Tibial artery (tissue), 4 donors: Measurements from ENCODE around the gene ZBED6.
A peak's percentile ranks its signal among the peaks of the same experiment; 100 is the strongest.

Experiments
- DNase-seq, 2 donors: peaks; one replicate each; pipeline ENCODE4 v3.0.0-alpha.2; 2019
- H3K27ac ChIP-seq, 2 donors: fragments of 200-600 bp; sonication (generic) in 1 of 2; 1 replicate in 1 of 2; 2 replicates in 1 of 2; pipeline ENCODE4 v1.5.1; 2018 to 2019; ENCODE audit warnings: mild to moderate bottlenecking in 1 of 2
- H3K27me3 ChIP-seq, 2 donors: fragments of 200-600 bp; sonication (generic) in 1 of 2; one replicate each; pipeline versions ENCODE4 v1.5.1 to v1.6.0; 2016 to 2019
- H3K36me3 ChIP-seq, 3 donors: fragments of 200-600 bp; sonication (generic) in 2 of 3; one replicate each; pipeline ENCODE4 v1.5.1; 2016 to 2019; ENCODE audit warnings: mild to moderate bottlenecking in 2 of 3
- H3K4me1 ChIP-seq, 4 donors: fragments of 200-600 bp; sonication (generic) in 2 of 4; 1 replicate in 3 of 4; 2 replicates in 1 of 4; pipeline ENCODE4 v1.5.1; 2016 to 2019
- H3K4me3 ChIP-seq, 2 donors: fragments of 200-600 bp; sonication (generic) in 1 of 2; 1 replicate in 1 of 2; 2 replicates in 1 of 2; pipeline ENCODE4 v1.5.1; 2018 to 2019; ENCODE audit warnings: mild to moderate bottlenecking in 2 of 2
- H3K9me3 ChIP-seq, 3 donors: fragments of 200-600 bp; sonication (generic) in 1 of 3; one replicate each; pipeline ENCODE4 v1.5.1; 2016 to 2019
- intact Hi-C: fragments of 100-400 bp; cut with DNase I; formaldehyde crosslinking; loops from one replicate; pipeline ENCODE4 v1.15.0; 2023; ENCODE audit warnings: low total_unique reads
- TF ChIP-seq, protein P1 (sequence below), 2 experiments: fragments of 200-600 bp in 1 of 2; fragments of 450-650 bp in 1 of 2; IDR thresholded peaks; one replicate each; pipeline ENCODE4 v1.5.1; 2017 to 2019; ENCODE audit warnings: antibody characterized with exemption in 2 of 2, mild to moderate bottlenecking in 1 of 2, moderate library complexity in 1 of 2

ZBED6 gene

DNA sequence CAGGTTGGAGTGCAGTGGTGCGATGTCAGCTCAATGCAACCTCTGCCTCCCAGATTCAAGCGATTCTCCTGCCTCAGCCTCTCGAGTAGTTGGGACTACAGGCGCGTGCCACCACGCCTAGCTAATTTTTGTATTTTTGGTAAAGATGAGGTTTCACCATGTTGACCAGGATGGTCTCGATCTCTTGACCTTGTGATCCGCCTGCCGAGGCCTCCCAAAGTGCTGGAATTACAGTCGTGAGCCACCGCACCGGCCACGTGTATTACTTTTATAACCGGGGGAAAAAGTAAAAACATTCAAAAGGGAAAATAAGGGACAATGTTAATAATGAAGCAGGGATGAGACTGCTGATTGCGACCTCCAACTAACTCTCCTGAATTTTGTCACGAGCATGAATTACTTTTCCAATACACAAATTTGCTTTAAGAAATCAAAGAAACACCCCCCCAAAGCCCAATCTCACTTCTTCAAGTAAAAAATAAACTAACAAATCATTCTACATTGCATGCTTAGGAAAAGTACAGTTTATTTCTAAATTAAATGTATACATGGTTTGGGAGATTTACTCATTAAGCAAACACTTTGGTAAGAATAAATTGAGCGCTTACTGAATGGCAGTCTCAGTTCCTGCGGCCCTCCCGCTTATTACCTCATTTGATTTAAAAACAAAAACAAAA lies 521 bp upstream of the ZBED6 start:
- Histone ChIP-seq H3K4me3 (peak overlapping the region; percentile 88 to 91), H3K36me3 (no peaks in the 10 kb centered on the region), H3K27ac (peak overlapping the region; percentile 98 to 99), H3K4me1 (peaks cover 5 to 40% (median 22%) of the 10 kb centered on the region in 4 donors), H3K27me3 (no peaks in the 10 kb centered on the region), H3K9me3 (no peaks in the 10 kb centered on the region)
- TF ChIP-seq, protein P1, sequence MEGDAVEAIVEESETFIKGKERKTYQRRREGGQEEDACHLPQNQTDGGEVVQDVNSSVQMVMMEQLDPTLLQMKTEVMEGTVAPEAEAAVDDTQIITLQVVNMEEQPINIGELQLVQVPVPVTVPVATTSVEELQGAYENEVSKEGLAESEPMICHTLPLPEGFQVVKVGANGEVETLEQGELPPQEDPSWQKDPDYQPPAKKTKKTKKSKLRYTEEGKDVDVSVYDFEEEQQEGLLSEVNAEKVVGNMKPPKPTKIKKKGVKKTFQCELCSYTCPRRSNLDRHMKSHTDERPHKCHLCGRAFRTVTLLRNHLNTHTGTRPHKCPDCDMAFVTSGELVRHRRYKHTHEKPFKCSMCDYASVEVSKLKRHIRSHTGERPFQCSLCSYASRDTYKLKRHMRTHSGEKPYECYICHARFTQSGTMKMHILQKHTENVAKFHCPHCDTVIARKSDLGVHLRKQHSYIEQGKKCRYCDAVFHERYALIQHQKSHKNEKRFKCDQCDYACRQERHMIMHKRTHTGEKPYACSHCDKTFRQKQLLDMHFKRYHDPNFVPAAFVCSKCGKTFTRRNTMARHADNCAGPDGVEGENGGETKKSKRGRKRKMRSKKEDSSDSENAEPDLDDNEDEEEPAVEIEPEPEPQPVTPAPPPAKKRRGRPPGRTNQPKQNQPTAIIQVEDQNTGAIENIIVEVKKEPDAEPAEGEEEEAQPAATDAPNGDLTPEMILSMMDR (IDR thresholded peaks at IDR 0.05) = no peak
- intact Hi-C loops = no loop called here
- peak in 1 of 2 donors; percentile 53 for DNase-seq

GRCh38 chr1:203796236-203796605 lies 798 bp downstream of the ZBED6 start:
- Histone ChIP-seq H3K36me3 (no peaks in the 10 kb centered on the region), H3K9me3 (no peaks in the 10 kb centered on the region), H3K27ac (peak overlapping the region; percentile 98 to 99), H3K4me3 (peak overlapping the region; percentile 88 to 91), H3K27me3 (no peaks in the 10 kb centered on the region), H3K4me1 (peaks cover 9 to 54% (median 26%) of the 10 kb centered on the region in 4 donors)
- intact Hi-C loops = no loop called here
- DNase-seq = peak in 1 of 2 donors; percentile 26
- TF ChIP-seq, protein P1 (IDR thresholded peaks at IDR 0.05) = no peak

DNA sequence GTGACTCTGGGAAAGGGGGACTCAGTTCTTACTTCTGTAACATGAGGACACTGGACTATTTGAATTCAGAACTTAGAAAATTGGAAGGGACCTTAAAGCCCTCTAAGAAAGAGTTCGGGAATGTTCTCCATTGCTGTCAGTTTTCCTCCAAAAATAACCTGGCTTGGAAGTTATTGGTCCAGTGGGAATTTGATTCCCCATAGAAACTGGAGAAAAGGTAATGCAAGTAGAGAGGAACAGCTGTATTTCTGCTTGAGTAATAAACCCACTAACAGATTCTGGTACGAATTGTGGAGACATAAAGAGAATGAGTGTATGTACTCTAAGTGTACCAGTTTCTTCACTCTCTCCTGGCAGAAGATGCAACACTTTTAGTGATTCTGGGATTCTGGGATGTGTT lies 1.8 kb downstream of the ZBED6 start:
- H3K4me3 ChIP-seq = peak overlapping the region; percentile 88 to 91
- intact Hi-C loops = no loop called here
- H3K9me3 ChIP-seq = no peaks in the 10 kb centered on the region
- no peaks in the 10 kb centered on the region for H3K27me3 ChIP-seq
- H3K27ac ChIP-seq = peak overlapping the region in 1 of 2 donors; percentile 99
- no peak for DNase-seq
- TF ChIP-seq, protein P1 (IDR thresholded peaks at IDR 0.05) = no peak
- no peaks in the 10 kb centered on the region for H3K36me3 ChIP-seq
- peaks cover 9 to 64% (median 26%) of the 10 kb centered on the region in 4 donors for H3K4me1 ChIP-seq

DNA sequence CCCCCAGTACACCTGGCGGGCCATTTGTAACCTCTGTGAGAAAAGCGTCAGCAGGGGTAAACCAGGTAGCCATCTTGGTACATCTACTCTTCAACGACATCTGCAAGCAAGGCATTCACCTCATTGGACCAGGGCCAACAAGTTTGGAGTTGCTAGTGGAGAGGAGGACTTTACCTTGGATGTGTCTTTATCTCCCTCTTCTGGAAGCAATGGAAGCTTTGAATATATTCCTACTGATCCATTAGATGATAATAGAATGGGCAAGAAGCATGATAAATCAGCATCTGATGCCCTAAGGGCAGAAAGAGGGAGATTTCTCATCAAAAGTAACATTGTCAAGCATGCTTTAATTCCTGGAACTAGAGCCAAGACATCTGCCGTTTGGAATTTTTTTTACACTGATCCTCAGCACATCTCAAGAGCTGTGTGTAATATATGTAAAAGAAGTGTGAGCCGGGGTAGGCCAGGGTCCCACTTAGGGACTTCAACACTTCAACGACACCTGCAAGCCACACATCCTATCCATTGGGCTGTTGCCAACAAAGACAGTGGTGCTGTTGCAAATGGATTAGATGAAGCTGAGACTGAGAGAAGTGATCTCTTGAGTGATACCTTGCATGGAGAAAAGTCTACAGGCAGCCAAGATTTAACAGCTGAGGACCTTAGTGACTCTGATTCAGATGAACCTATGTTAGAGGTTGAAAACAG lies 2.7 kb downstream of the ZBED6 start:
- intact Hi-C loops = no loop called here
- no peak for DNase-seq
- H3K4me1 ChIP-seq = peaks cover 9 to 69% (median 26%) of the 10 kb centered on the region in 4 donors
- no peak overlapping the region for H3K4me3 ChIP-seq
- TF ChIP-seq, protein P1 (IDR thresholded peaks at IDR 0.05) = no peak
- H3K9me3 ChIP-seq = no peaks in the 10 kb centered on the region
- H3K27ac ChIP-seq = no peak overlapping the region
- no peaks in the 10 kb centered on the region for H3K27me3 ChIP-seq
- H3K36me3 ChIP-seq = peaks cover 0 to 2% (median 0%) of the 10 kb centered on the region in 3 donors

DNA sequence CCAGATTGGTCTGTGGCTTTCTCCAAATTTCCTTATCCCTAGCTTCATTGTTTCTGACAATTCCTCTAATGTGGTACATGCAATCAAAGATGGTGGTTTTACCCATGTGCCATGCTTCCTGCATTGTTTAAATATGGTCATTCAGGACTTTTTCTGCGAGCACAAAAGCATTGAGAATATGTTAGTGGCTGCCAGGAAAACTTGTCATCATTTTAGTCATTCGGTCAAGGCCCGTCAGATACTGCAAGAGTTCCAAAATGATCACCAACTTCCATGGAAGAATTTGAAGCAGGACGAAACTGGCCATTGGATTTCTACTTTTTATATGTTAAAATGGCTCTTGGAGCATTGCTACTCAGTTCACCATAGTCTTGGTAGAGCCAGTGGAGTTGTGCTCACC lies 3.7 kb downstream of the ZBED6 start:
- intact Hi-C loops = no loop called here
- H3K4me1 ChIP-seq = peaks cover 9 to 76% (median 26%) of the 10 kb centered on the region in 4 donors

More for the DNA sequence above, 3.7 kb downstream of the ZBED6 start:
- H3K9me3 ChIP-seq = no peaks in the 10 kb centered on the region
- TF ChIP-seq, protein P1 (IDR thresholded peaks at IDR 0.05) = no peak
- no peak overlapping the region for H3K27ac ChIP-seq
- no peaks in the 10 kb centered on the region for H3K27me3 ChIP-seq
- no peak for DNase-seq
- H3K4me3 ChIP-seq = no peak overlapping the region
- H3K36me3 ChIP-seq = peaks cover 0 to 10% (median 0%) of the 10 kb centered on the region in 3 donors
